Stromal cell of bone marrow (primary cell): ENCODE results near the gene DPEP1.

ENCODE experiments used
- DNase-seq: peaks from one replicate; pipeline ENCODE4 v3.0.0-alpha.2; 2012; ENCODE audit warnings: low read depth

DPEP1 gene

DNA sequence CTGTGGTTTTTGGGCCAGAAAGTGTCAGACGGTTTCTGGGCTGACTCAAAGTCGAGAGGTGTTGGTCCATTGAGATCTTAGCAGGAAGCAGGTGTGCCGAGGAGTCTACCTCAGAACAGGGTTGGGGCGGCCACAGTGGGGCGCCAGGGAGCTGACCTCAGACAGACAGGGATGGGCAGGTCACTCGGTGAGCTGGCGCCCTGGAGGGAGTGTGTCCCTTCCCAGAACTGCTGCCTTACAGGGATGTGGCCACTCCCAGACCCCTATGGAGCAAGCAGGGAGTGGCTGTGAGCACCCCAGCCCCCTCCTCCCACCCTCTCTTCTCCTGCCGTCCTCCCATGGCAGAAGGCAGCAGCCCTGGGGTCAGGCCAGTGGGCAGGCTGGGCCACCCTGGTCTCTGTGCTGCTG, 14.0 kb upstream of the DPEP1 start:
- no peak for DNase-seq

DNA sequence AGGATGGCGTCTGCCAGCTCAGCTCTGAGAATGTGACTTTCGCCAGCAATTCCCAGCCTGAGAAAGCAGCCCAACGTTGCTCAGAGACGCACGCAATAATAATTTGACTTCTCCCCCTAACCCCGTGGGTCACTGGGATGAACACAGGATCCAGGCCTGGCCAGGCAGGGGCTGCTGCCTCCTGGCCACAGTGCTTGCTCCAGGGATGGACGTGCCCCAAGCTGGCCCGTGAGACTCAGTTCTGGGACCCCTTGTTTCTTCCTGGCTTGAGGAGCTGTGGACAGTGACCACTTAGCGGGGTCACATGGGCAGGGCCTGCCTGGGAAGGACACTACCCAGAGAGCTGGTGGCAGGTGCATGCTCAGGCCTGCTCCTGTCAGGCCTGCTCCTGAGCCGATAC, 13.5 kb upstream of the DPEP1 start:
- no peak for DNase-seq

DNA sequence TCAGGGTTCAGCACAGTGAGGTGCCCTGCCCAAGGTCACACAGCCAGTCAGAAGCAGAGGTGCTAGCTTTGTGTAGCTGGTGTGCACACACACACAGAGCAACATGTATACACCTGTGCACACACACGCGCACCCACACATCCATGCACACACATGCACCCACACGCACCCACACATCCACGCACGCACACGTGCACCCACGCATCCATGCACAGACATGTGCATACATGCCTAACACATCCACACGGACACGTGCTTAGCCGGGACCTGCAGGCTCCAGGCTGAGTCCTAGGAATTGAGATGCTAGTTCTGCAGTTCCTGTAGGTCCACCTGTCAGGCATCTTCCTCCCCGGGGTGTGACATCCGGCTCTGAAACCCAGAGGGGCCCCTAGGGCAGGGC, 13.0 kb upstream of the DPEP1 start:
- no peak for DNase-seq

DNA sequence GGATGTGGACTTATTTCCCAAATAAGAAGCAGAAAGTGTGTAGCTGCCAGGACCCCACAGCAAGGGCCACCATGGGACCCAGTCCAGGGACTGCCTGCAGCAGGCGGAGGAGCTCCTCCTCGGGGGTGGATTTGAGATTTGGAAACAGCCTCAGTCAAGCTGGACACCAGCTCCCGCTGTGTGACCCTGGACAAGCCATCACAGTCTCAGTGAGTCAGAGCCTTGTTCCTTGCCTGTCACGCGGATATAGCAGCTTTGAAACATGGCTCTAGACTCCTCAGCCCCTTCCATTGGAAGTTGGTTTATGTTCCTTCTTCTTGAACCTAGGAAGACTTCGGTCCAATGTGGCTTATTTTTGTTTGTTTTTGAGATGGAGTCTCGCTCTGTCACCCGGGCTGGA, 12.5 kb upstream of the DPEP1 start:
- no peak for DNase-seq

DNA sequence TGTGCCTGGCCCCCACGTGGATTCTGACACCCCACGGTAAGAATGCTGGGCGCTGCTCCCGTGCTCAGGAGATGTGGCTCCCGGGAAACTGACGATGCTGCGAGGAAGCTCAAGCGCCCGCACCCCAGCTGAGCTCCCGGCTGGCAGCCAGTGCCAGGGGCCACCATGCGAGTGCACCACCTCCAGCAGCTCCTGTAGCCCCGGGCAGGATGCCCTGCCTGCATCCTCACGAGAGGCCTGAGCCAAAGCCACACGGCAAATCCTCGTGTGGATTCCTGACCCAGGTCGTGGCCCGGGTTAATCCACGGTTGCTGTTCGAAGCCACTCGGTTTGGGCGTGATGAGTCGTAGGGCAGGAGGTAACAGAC, 11.6 kb upstream of the DPEP1 start:
- DNase-seq: no peak

DNA sequence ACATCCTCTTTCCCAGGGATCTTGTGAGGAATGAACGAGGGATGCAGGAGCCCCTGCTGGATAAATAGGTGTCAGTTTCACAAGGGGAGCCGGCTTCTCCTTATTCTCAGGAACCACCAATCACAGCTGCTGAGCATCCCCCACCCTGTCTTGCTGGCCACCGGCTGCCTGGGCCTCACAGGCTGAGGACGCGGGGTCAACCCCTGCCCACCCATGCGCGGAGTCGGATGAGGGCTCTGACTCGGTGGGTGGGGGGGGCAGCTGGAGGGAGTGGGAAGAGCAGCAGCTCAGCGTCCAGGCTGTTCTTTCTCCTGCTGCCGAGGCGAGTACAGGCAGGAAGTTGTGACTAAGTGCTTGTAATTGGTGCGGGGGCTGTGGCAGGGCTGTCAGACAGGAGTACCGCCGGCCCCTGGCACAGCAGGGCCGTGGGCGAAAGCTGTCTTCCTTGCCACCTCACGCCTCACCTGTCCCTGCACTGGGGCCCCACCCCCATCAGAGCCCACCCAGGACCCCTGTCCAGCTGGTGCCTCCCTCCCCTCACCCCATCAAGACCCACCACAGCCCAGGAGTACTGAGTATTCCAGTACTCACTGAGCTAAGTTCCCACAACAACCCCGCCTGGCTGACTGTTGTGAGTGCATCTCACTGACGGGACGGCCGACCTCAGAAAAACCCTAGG, 11.0 kb upstream of the DPEP1 start:
- peak; percentile 59 for DNase-seq

DNA sequence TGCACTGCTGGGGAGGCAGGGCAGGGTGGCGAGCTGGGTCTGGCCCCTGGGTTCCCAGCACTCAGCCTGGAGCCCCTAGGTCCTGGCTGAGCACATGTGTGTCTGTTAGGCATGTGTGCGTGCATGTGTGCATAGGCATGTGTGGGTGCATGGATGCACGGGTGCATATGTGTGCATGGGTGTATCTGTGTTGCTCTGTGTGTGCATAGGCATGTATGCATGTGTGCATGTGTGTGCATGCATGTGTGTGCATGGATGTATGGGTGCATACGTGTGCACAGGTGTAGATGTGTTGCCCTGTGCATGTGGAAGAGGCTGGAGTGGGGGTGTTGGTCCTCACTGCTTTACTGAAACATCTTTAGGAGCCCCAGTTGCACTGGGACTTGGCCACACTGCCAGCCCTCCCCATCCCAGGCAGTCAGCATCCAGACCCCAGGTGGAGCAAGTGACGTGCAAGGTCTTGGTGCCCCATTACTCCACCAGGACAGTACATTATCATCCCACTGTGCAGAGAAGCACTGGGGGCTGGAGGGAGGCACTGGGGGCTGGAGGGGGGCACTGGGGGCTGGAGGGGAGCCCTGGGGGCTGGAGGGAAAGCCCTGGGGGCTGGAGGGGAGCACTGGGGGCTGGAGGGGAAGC, 10.4 kb upstream of the DPEP1 start:
- no peak for DNase-seq

DNA sequence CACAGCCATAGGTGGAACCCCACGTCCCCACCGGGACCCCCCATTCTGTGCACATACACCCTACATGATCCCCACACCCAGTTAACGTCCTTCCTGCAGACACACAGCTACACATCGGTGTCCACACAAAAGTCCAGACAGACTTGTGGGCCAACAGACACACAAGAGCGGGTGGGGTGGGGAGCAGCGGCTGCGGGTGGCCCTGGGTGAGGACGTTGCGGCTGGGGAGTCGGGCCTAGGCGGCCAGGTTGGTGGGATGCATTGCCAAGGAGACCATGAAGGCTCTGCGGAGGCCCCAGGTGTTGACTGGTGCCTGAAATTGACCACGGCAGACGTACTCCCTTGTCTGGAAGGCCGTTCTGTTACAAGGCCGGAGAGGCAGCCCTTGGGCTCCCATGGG, 8.7 kb upstream of the DPEP1 start:
- DNase-seq: no peak

DNA sequence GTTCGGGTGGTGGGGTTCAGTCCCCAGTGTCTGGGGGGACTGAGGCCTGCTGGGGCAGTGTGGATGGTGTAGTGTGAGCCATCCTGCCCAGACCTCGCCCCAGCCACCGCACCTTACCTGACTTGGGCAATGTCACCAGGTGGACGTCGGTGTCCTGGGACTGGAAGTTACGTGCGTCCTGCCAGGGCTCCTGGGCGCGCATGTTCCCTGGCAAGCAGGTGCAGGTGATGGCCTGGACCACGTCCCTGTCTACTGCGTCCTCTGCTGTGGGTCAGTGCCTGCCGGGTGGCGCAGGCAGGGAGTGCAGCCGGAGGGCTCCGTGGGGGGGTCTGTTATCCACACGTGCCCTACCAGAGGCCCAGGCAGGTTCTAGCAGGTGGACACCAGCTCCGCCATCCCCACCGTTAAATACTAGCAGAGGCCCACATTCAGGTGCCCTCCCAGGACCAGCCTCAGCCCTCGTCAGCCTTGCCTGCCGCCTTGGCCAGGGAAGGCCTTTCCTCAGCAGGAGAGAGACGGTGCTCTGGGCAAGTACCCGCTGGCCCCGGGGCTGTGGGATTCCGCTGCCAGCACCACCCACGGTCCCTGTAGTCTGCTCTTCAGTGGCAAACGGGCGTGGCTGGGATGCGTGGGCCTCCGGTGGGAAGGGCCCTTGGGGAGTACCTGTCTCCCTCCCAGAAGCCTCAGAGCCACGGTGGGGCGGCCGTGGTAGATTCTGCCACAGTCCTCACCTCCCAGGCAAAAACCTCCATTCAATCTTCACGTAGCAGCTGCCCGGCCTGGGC, 8.1 kb upstream of the DPEP1 start:
- no peak for DNase-seq

DNA sequence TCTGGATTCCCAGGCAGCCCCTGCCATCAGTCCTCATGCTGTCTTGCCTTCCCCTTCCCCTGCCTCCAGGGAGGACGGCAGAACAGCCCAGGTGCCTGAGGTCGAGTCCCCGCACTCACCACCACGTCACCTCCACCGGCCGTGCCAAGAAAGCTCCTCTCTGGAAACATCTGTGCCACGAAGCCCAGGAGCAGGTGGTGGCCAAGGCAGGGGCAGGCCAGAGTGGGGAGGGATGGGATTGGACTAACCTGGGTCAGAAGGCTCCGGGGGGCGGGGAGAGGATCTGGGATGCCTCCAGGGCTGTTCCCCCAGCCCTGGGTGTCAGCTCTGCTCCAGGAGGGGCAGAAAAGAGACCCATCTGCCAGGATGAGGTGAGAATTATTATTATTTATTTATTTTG, 7.4 kb upstream of the DPEP1 start:
- DNase-seq: no peak

DNA sequence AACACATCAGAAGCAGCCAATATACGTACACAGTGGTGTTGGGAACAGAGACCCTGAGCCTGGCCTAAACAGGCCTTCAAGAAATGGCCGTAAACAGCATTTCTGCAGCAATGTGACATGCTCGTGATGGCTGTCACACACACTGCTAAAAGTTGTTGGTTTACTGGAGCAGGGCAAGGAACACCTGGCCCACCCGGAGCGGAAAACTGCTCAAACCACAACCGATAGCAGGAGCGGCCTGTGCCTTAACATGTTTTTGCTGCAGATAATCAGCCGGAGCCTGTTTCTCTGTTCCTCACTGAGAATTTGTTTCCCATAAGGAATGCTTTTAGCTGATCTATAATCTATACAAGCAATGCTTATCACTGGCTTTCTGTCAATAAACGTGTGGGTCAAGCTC, 6.0 kb upstream of the DPEP1 start:
- DNase-seq: no peak

DNA sequence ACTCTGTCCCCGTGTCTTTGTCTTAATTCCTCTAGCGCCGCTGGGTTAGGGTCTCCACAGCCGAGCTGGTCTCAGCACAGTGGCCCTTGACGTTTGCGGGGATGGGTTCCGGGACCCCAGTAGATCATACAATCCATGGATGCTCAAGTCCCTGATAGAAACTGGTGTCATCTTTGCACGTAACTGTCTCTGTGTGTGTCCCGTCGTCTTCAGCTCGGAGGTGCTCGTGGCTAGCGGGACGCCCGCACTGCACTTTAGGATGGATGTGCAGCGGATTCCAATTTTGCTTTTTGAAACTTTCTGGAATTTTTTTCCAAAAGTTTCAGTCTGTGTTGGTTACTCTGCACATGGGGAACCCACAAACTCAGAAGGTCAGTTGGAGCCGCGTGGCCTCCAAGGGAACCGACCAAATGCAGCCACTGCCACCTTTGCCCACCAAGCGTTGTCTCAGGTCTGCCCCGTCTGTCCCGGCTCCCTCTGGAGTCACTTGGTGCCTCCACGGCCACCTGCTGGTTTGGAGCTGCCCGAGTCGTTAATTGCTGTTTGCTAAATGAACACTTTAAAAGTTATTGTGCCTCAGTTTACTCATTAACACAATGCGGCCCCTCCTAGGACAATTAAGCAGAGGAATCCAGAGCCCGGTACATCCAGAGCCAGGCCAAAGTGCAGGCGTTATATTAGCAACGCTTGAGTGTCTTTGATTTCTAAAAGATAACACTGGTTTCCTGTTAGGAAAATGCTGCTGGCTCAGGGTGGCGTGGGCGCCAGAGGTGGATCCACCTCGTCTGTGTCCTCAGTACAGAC, 5.3 kb upstream of the DPEP1 start:
- no peak for DNase-seq

DNA sequence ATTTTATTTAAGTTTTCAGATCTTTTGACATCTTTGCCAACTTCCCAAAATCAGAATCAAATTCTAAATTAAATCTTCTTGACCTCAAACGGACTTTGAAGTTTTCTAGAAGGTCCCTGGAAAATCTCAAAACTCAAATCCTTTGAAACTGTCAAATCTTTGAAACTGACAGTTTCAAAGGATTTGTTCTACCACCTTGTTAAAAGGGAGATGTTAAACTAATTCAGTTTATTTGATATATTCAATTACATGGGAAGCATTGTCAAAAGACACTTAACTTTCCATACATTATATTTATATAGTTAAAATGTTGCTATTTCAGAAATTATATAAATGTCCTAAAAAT, 3.4 kb upstream of the DPEP1 start:
- DNase-seq: no peak

DNA sequence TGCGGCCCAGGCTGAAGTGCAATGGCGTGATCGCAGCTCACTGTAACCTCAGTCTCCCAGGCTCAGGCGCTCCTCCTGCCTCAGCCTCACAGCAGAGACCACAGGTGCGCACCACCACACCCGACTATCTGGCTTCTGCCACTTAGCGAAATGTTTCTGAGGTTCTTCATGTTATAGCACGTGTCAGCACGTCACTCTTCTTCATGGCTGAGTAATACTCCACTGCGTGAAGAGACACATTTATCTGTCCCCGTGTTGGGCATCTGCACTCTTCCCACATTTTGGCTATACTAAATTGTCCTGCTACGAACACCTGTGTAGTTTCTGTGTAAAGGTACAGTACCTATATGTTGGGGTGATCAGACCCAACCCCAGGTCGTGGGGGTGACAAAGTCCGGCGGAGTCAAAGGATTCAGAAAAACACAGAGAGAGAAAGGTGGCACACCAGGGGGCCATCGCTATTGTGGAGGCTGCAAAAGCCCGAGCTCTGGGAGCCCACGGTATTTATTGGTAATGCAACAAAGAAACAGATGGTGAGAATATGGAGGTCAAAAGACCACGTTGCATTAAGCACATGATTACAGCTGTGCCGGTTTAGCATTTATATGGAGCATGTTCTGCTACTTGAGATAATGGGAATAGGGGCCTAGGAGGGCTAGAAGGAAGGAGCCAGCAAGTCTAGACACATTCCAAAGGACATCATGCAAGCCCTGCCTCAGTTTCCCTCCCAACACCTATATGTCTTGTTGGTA, 851 bp upstream of the DPEP1 start:
- no peak for DNase-seq

DNA sequence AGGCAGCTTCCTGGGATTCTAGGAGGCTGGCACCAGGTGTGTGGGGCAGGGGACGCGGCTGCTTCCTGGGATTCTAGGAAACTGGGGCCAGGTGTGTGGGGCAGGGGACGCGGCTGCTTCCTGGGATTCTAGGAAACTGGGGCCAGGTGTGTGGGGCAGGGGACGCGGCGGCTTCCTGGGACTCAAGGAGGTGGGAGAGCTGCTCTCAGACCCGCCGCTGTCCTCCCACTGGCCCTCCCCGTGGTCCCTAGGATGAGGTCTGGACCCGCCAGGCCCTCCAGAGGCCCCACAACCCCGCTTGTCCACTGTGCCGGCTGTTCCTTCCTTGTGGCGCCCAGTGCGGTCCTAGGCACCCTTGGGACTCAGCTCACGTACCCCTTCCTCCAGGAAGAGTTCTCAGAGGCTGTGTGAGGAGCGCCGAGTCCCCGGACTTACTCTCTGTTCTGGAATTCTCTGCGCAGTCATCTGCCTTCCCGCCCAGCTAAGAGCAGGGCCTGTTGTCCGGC, 565 bp downstream of the DPEP1 start:
- no peak for DNase-seq

DNA sequence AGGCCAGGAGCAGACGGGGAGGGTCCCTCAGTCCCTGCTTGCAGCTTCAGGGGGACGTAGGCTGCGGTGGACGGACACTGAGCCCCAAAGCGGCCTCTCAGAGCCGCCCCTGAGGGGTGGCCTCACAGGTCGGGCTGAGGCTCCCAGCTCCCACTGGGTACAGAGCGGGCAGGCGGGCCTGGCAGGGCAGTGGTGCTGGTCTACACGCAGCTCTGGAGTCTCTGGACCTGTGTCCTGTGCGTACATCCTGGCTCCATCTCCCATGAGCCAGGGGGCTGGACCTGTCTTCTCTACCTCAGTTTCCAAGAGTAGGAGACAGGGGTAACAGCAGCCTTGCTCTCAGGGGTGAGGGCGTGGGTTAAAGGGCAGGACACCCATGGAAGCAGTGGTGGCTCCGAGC, 1.7 kb downstream of the DPEP1 start:
- no peak for DNase-seq

DNA sequence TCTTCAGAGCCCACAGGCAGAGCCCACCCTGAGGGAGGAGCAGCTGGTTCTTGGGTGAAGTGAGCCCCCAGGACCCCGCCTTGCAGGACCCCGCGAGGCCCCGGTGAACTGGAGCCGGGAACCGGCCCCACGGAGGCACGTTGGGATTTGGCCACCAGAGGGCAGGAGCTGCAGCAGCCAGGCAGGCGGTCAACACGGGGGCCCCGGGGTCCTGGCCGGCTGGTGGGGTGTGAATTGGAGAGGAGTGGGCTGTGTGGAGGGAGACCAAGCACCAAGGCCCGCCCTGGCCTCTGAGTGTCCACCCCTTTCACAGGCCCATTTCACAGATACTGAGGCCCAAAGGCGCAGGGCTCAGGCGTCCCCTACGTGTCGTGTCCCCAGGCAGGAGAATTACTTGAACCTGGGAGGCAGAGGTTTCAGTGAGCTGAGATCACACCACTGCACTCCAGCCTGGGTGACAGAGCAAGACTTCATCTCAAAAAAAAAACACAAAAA, 2.2 kb downstream of the DPEP1 start:
- DNase-seq: no peak

DNA sequence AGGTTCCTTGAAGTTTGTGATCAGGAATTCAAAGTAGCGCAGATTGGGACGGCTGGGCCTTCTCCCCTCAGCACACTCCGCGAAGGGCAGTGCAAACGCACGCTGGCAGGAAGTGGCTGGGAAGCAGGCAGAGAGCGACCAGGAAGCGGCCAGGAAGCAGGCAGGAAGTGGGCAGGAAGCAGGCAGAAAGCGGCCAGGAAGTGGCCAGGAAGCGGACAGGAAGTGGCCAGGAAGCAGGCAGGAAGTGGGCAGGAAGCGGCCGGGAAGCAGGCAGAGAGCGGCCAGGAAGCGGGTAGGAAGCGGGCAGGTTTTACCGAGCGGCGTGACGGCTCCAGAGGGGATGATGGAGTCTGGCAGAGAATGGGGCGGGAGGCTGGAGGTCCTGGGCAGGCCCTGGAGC, 3.2 kb downstream of the DPEP1 start:
- no peak for DNase-seq

DNA sequence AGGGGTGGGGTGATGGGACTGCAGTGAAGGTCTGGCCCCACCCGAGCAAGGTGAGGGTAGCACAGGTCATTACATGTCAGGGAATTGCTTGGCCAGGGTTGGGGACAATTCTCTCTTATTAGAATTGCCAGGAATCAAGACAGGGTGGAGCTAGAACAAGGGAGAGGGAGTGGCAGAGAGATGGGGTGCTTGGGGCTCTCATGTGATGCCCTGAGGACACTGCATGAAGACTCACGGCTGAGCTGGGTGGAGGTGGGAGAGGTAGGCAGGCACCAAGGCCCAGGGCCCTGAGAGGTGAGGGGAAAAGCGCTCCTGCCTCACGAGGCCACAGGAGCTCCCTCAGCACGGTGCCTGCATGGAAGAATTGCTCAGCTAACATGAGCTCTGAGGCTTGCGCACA, 3.6 kb downstream of the DPEP1 start:
- no peak for DNase-seq

DNA sequence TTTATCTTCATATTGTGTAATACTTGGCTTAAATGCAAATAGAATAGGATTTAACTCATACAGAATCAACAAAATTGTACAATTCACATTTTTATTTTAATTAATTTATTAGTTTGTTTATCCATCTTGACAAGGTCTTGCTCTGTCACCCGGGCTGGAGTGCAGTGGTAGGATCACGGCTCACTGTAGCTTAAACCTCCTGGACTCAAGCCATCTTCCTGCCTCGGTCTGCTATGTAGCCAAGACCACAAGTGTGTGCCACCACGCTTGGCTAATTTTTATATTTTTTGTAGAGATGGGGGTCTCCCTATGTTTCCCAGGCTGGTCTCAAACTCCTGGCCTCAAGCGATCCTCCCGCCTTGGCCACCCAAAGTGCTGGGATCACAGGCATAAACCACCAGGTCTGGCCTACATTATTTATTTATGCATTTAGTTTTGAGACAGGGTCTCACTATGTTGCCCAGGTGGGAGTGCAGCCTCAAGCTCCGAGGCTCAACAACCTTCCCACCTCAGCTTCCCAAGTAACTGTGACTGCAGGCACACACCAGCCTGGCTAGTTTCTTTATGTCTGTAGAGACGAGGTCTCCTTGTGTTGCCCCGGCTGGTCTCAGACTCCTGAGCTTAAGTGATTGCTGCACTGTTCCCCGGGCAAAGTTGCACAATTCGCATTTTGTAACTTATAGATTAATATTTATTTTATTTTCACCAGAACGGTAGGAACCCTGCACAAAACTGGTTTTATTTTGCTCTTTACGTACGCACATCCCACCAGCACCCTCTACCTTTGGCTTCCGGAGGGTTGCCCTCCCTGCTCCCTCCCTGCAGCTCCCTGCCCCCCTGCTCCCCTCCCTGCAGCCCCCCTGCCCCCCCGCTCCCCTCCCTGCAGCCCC, 4.9 kb downstream of the DPEP1 start:
- no peak for DNase-seq

DNA sequence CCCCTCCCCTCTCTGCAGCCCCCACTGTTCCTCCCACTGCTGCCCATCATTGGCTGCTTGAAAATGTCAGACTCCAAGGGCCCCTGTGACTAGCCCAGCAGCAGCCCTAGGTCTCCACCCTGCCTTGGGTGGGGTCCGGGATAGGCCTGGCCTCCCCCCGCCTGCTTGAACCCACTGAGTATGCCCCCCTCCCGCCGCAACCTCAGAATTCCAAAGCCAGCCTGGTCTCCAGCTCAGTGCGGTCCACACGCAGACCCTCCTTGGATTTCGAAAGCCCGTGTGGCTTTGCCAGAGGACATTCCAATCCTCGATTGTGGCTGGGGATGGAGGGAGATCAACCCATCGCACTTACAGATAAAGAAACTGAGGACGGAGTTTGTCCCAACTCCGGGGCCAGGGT, 6.4 kb downstream of the DPEP1 start:
- DNase-seq: no peak
